Measurements from ENCODE around the gene C4orf36.
"Not testable (repeated sequence)": the region's sequence is repeated elsewhere in the genome, so short reads cannot be mapped to it uniquely, and the experiment has no call there.

Gene C4orf36

GRCh38 chr4:86916392-86916791, 24.2 kb upstream of the C4orf36 start:
- no peak for DNase-seq

GRCh38 chr4:86910820-86911684, 18.8 kb upstream of the C4orf36 start:
- DNase-seq, result no peak

- no peak for DNase-seq
Measured at GRCh38 chr4:86910369-86910768, 18.1 kb upstream of the C4orf36 start.

- DNase-seq, result no peak
Measured at GRCh38 chr4:86909546-86910295, 17.5 kb upstream of the C4orf36 start.

- no peak for DNase-seq
Measured at GRCh38 chr4:86908251-86908657, 16.0 kb upstream of the C4orf36 start.

GRCh38 chr4:86901864-86902263, 9.6 kb upstream of the C4orf36 start:
- no peak for DNase-seq

GRCh38 chr4:86898562-86898961, 6.3 kb upstream of the C4orf36 start:
- DNase-seq, result peak; percentile 31

- no peak for DNase-seq
Measured at GRCh38 chr4:86896596-86896995, 4.4 kb upstream of the C4orf36 start.

- peak; percentile 81 for DNase-seq
Measured at GRCh38 chr4:86895692-86896488, 3.7 kb upstream of the C4orf36 start.

GRCh38 chr4:86894455-86894854, 2.2 kb upstream of the C4orf36 start:
- no peak for DNase-seq

GRCh38 chr4:86893136-86893535, 914 bp upstream of the C4orf36 start:
- no peak for DNase-seq

- no peak for DNase-seq
Measured at GRCh38 chr4:86892636-86892960, 376 bp upstream of the C4orf36 start.

- DNase-seq, result peak; percentile 18
Measured at GRCh38 chr4:86890790-86891189, 1.4 kb downstream of the C4orf36 start.

- DNase-seq, result no peak
Measured at GRCh38 chr4:86879641-86880040, 12.6 kb downstream of the C4orf36 start.

GRCh38 chr4:86878640-86879039, 13.6 kb downstream of the C4orf36 start:
- no peak for DNase-seq

GRCh38 chr4:86876894-86877685, 15.1 kb downstream of the C4orf36 start:
- no peak for DNase-seq

GRCh38 chr4:86875436-86875835, 16.8 kb downstream of the C4orf36 start:
- not testable (repeated sequence) for DNase-seq

- DNase-seq, result no peak
Measured at GRCh38 chr4:86872135-86872534, 20.1 kb downstream of the C4orf36 start.

- no peak for DNase-seq
Measured at GRCh38 chr4:86870442-86871069, 21.7 kb downstream of the C4orf36 start.

- DNase-seq, result no peak
Measured at GRCh38 chr4:86857341-86858052, 34.7 kb downstream of the C4orf36 start.

- no peak for DNase-seq
Measured at GRCh38 chr4:86856896-86857295, 35.3 kb downstream of the C4orf36 start.
